Activated T-helper 1 cell treated with anti-CD3 and anti-CD28 coated beads, Interleukin-2, amount 50 U/mL, for 16 hours (primary cell): ENCODE data around the gene EPHB2.

ENCODE experiments used
- DNase-seq, 2 donors: peaks; one replicate each; pipeline ENCODE4 v3.0.0-alpha.2; 2020; ENCODE audit warnings: low read depth in 1 of 2, low spot score in 1 of 2

The EPHB2 gene

GRCh38 chr1:22796642-22797041 lies 86.0 kb downstream of the EPHB2 start:
- DNase-seq: no peak

GRCh38 chr1:22798083-22798482 lies 87.4 kb downstream of the EPHB2 start:
- no peak for DNase-seq

DNA sequence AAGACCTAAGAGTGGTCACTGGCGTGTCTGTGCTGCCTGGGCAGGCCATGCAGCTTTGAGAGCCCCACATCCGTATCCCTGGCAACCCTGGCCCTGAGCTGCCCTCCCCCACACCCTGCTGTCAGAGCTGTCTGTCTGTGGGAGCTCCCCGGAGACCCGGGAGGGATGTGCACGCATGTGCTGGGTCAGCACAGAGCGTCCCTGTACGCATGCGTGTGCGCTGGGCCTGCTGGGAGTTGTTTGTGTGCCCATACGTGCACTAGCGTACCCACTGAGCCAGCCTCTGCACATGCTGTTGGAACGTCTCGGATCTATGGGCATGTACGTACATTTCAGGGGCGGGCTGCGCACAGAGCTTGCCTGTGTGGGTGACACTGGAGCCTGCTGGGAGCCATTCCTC lies 89.3 kb downstream of the EPHB2 start:
- DNase-seq: no peak

- DNase-seq: no peak
Observed at GRCh38 chr1:22800629-22801028, 90.0 kb downstream of the EPHB2 start.

- DNase-seq: no peak
Observed at GRCh38 chr1:22801347-22801746, 90.7 kb downstream of the EPHB2 start.

GRCh38 chr1:22801761-22802160 lies 91.1 kb downstream of the EPHB2 start:
- no peak for DNase-seq

GRCh38 chr1:22803833-22804232 lies 93.2 kb downstream of the EPHB2 start:
- no peak for DNase-seq

DNA sequence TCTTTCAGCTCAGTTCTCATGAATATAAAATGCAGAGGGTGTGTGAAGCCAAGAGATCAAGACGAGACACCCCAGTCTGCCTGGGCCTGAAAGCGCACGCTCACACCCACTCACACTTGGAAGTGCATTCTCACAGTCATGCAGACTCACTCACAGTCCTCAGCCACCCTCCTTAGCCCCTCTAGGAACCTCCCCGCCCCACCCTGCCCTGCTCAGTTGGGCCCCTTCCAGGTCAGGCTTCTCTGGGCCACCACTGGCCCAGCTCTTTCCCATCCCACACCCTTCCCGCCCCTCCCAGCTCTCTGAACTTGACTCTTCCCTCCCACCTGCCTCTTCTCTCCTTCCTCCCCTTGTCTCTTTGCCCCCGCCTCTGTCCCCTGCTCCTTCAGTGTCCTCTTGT lies 93.8 kb downstream of the EPHB2 start:
- DNase-seq: no peak

GRCh38 chr1:22804969-22805671 lies 94.5 kb downstream of the EPHB2 start:
- no peak for DNase-seq

- DNase-seq: no peak
Observed at GRCh38 chr1:22805672-22806038, 95.0 kb downstream of the EPHB2 start.

DNA sequence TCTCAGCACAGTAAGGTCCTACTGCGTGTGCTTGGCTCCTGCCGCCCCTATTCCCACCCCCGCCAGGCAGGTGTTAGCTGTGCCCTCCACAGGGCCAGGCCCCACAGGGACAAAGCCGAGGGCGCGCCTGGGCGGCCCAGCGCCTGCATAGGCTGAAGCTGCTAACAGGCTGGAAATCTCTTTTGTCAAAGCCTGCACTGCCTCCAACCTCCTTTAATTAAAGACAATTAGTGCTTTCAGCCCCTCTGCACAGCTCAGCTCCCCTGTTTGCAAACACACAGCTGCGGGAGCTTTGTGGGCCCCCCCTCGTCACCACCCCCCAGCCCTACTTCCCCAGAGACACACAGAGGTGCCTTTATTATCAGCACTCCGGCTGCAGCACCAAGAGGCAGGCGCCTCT lies 95.9 kb downstream of the EPHB2 start:
- DNase-seq: no peak

DNA sequence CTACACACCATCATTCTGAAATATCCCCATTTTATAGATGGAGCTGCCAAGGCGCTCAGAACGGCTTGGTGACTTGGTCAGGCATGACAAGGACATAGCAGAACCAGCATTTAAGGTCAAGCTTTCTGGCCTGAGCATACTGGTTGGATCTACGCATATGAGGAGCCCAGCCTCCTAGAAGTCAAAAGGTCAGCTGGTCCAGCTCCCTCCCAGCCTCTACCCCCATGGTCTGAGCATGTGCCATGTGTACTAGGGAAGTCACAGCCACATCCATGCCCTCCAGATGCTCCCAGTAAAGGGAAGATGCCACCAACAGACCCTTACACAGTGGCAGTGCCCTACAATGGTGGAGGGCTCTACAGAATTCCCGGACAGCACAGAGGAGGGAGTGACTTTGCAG lies 96.7 kb downstream of the EPHB2 start:
- DNase-seq: no peak

- DNase-seq: no peak
Observed at GRCh38 chr1:22808186-22808675, 97.6 kb downstream of the EPHB2 start.

DNA sequence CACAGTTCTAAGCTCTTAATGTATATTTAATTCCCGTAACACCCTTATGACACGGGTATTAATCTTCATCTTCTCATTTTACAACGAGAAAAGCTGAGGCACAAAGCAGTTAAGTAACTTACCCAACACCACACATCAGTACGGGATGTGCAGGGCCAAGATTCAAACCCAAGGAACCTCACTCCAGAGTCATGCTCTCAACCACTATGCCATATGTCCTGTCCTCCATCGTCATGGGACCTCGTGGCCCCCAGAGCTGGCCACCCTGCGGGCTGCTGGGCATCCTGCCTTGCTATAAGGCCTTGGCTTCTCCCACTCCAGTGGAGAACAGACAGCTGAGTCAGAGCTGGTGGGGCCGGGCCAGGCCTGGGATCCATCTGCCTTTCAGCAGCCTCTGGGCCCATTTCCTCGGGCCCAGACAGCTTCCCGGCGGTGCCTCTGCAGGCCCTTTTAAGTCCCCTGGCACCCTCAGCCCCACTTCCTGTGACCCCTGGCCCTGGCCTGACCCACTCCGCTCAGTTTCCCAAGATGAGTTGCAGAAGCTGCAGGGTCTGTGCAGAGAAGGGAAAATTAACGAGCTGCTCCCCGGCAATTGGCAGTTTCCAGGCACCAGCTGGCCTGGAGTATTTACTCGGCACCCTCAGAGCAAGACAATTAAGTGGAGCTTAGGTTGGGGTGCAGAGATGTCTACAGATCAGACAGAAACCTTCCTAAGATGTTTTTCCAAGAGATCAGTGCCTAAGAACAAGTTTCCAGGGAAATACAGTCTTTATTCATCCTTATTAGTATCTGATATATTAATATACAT lies 98.2 kb downstream of the EPHB2 start:
- no peak for DNase-seq

DNA sequence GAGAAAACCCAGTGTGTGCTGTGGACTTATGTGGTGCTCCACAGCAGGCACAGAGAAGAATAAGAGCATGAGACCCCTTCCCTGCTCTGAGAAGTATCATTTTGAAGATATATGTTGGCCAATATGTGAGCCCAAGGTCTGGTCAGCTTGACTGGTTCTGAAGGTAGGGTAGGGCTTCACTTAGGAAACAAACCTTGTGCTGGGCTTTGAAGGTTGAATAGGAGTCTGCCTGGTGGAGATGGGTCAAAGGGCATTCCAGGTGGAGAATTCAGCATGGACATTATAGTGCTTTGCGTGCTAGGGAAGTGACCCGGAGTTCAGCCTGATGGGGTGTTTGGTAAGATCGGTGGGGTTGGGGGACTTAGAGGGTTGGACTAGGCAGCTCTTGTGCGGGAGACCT lies 99.1 kb downstream of the EPHB2 start:
- no peak for DNase-seq

- no peak for DNase-seq
Observed at GRCh38 chr1:22810378-22810777, 99.7 kb downstream of the EPHB2 start.

DNA sequence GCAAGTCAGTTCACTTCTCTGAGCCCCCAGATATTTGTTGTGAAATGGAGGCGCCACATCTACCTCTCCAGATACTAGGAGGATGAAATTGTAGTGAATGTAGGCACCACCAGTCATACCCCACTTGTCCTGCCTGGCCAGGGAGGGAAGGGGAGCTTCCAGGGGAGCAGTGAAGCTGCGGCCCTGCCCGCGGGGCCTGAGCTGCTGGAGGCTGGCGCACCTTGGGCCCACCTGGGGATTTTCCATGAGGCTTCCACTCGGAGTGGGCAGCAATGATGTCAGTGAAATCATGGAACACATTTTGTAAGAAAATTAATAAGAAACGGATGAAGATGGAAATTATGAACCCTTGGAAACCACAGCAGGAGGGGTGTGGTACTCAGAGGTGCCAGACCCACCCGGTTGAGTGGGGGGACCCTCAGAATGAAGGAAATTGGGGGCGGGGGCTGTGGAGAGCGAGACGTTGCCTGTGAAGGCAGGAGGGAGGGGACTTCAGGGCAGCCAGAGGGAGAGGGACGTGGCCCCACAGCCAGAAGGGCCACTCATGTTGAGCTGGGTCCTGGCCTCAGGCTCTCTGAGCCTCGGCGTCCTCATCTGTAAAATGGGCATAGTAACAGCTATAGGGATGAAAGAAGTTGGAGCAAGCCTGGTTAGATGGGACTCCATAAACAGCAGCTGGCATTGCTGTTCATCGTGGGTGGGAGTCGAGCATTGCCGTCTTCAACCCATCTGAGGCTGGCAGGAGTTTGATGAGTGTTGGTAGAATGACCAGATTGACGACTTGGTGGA lies 101.6 kb downstream of the EPHB2 start:
- no peak for DNase-seq

DNA sequence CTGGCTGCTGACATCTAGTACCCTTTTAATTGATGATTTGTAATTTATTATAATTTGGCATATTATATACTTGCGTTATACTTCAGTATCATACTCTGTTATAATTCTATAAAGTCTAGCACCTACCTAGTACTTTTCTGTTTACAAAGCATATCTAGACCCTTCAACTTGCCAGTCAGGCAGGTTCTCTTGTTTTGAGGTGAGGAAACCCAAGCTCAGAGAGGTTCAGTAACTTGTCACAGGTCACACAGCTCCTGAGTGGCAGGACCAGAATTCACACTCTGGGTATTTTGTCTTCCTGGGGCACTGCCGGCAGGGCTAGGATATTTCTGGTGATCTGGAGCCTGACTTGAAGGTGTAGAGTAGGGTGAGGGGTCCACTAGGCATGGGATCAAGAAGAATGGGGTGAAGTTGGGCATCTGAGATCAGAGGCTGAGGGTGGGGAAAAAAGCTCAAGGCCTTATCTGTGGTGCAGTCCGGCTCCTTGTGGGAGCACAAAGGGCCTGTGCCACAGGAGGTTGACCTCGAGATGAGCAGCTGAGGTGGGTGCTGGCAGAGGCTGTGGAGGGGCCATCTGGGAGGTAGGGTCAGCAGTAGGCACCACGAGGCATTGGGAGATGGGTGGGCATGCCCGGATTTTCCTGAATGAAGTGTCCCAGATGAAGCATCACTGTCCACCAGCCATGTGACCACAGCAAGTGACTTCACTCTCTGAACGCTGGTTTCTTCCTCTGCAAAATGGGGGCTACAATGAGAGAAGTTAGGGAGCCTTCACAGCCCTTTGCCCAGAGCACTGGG lies 102.6 kb downstream of the EPHB2 start:
- DNase-seq: no peak

DNA sequence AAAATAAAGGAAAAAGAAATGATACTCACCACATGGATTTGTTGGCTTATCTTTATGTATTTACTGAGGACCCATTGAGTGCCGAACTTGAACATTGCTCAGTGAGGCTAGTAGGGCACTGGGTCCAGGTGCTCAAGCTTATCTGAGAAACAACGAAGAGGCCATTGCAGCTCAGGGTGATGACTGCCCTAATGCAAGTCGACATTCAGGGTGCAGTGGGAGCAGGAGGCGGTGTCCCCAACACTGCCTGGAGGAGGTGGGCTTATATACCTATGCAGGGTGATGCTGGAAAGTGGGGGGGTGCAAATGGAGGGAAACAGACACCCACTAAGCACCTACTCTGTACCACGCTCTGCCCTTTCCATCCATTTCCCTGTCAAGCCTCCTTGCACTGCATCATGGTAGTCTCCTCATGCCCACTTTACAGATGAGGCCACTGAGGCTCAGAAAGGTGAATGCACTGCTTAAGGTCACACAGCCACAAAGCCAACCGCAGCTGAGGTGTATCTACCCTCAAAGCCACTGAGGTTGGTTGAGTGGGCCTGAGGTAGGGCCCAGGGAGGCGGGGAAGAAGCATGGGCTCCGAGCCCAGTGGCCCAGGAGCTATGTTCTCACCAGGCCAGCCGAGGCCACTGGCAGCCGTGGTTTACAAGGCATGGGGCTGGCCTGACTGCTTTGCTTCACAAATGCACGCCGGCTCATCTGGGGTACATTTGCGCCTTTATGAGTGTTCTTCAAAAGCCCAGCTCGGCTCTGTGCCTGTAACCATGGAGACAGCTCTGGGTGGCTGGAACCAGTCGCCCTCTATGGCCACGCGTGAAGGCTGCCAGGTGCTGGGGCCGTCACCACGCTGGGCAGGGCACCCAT lies 103.8 kb downstream of the EPHB2 start:
- no peak for DNase-seq

DNA sequence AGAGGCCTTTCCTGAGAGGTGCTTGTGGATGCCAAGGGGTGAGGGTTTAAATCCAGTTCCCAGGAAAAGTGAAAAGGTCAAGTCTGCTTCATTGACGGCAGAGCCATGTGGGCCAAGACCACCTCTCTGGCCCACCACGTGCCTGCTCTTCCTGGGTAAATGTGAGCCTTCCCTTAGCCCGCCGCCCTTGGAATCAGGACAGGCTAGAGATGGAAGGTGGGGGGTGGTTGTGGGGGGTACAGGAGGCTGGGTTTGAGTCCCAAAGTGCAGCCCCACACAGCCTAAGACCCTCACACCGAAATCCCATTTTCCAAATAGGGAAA lies 104.4 kb downstream of the EPHB2 start:
- DNase-seq: no peak
